Stimulated activated CD4-positive, alpha-beta T cell treated with anti-CD3 and anti-CD28 coated beads, TNF-alpha, amount 100 ng/mL, for 48 hours (primary cell): Measurements from ENCODE around the gene TSHZ3.

ENCODE experiments used
- DNase-seq, 3 donors: peaks; one replicate each; pipeline ENCODE4 v3.0.0-alpha.2; 2020; ENCODE audit warnings: low read depth in 3 of 3

The TSHZ3 gene

DNA sequence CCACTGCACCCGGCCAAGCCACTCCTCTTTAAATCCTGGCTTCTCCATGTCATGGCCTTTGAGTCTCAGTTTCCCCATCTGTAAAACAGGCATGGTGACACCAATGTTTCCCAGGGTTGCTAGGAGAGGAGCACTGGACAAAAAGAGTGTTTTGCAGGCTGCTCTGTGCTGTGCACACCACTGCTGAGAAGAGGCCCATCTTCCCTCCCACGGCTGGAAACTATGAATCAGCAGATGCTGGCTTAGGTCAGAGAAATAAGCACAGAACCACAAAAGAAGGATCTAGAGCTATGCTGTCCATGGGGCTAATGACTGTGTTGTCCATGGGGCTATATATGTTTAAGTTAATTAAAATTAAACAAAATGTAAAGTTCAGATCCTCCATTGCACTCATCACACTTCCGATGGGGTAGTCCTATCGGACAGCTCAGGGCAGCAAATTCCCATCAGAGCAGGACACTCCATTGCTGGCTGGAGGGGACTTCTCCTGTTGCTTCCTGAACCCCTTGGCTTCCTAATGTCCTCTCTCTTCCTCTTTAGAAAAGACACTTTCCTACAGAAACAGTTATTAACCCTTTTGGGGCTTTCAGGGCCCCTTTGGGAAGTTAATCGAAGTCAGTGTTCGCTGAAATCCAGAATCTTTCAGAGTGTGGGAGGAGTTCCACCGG, 37.1 kb downstream of the TSHZ3 start:
- DNase-seq = peak; percentile 29 to 47 (median 29)

DNA sequence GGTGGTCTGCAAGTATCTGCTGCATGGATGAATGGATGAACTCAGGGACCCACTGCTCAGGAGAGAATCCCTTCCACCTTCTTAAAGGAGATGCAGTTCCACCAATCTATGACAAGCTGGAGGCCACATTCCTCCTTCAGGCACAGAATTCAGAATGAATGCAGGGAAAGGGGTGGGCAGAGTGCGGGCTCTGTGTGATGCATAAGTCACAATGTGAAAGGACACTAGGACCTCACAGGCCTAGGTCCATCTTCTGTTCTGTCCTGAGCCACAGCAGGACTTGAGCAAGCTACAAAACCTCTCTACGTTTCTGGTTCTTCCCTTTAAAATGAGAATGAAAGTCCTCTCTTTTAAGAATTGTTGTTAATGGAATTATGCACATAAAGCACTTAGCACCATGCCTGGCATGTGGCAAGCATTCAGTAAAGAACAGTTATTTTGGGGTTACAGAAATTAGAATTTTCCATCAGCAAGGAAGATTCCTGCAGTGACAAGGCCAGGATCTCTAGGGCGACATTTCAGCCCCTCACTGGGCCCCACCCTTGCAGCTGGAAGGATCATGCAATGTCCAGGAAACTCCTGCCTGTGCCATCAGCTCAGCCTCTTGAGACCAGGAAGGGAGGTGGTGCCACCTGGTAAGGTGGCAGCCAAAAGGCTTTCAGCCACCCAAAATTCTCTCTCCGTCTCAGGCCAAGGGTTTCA, 38.7 kb downstream of the TSHZ3 start:
- no peak for DNase-seq

DNA sequence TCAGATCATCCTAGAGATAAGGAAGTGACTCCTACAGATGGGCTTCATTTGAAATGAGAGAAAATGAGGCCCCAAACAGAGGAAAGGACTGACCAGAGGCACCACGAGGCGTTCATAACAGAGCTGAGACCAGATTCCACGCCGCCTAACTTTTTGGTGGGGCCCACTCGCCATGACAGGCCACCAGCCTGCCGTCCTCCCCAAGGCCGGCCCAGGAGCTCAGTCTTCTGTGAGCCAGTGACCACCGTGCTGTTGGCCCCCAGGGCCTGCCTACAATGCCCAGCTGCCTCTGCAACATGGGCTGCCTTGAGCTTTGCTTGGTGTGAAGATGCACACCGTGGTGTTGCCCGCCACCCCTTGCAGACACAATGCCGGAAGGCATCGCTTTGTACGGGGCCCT, 40.5 kb downstream of the TSHZ3 start:
- no peak for DNase-seq

DNA sequence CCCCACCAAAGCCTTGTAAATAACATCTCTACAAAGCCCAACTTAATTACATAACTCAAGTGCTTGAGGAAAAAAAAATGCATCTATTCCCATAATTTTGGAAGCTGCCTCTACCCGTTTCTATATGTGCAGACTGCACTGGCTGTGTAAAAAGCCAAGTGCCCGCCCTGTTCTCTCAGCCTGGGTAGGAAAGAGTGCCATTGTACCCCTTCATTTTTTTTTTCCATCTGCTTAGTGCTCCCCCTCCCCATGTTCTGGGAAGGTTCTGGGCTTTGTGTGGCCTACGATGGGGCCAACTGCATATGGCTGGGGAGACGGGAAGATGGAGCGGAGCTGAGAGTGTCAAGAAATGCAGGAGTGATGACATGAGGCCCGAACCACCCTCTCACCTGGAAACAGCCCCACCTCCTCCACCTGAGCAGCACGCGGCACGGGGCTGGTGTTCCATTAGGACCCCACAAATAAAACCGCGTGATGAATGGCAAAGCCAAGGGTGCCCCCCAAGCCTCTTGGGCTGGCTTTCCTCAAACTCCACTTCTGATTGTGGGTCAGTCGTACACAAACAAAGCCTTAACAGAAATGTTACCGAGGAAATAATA, 42.1 kb downstream of the TSHZ3 start:
- no peak for DNase-seq

DNA sequence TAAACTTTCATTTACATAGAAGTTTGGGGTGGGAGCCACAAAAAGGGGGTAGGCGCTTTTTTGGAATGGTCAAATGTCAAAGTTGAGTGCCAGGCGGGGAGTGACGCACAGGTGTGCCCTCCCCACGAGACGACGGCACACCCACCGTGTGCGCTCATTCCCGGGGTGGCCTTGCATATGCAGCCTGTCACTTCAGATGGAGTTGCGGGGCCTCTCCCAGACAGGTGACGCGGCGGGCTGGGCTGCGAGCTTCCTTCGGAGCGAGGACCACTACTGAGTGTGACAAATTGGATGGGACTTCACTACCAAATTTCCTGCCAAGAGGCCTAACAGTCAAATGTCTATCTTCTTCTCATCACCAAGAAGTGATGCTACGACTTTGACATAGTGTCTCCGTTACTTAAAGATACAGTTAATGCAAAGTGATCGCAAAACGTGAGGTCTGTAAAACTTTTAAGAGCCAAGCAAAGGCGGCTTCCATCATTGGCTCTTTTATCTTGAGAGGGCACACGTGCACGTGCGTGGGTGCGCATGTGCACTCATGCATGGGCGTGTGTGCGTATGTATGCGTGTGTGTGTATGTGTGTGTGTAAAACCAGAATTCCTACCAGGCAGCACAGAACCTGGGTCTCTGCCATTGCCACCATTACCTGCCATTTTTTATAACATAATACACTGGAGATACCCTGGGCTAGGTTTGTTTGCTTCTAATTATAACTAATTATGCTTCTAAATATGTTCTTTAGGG, 43.1 kb downstream of the TSHZ3 start:
- no peak for DNase-seq

DNA sequence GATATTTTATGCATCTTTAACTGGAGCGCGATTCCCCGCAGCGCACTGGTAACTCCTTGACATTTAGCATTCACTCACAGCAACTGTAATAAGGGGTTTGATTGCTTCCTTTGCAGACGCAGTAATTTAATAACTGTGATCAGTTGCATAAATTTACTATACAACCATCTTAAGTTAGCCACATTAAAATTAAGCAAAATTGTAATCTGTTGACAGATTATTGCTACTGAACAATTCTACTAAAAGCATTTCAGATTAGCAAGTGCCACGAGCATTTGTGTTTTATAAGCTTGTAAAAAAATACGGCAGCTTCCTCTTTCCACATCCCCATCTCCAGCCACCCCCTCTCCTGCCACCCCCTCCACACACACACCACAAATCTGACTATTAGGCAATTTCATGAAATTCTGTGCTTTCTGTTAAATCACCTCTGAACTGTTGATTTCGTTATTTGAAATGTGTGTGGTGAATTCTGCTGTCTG, 44.4 kb downstream of the TSHZ3 start:
- DNase-seq = no peak

DNA sequence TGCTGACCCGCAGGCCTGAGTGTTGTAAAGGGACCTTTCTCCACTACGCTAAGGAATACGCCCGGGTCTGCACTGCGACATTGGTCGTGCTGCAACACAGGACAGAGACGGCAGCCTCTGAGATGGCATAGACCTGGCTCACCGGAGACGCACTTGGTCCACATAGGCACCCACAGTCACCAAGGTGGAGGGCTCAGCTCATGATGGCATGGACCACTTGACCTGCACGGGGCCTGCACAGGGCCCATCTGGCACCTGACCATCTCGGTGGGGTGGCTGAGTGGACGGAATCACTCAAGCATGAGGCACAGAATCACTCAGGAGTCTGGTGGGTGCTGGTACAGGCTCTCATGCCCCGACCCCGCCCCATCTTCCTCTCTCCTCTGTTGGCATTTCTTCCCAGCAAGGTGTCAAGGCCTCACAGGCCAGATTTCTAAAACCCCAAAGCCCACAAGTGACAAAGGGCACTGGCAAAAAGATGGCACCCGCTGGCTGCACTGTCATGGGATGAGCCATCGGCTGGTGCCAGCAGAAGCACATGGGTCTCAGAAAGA, 45.9 kb downstream of the TSHZ3 start:
- DNase-seq = no peak

DNA sequence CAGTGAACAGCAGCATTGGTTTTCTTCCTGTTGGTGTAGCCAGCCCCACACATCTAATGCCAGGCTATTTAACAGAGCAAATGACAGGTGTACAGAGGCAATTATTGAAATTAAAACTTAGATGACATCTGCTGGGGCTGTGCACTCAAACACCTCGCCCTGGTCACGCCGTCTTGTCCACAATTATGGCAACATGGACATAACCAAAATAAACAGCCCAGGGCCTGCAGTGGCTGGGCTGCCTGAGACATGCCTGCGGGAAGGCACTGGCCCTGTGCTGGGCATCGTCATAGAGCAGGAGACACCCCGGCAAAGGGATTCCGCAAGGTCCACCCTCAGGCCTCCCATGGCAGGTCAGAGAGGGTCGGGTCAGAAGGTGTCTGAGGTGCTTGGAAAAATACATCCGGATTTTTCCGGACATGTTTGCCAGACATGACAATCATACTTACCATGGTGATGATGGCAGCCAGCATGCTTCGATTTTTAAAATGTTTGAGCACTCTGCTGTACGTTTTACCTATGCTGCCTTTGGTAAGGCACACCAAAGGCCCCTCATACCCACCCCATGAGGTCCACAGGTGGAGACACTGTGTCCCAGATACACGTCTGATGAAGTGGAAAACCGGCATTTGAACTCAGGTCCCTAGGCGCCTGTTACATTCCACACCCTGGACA, 47.8 kb downstream of the TSHZ3 start:
- DNase-seq = no peak

DNA sequence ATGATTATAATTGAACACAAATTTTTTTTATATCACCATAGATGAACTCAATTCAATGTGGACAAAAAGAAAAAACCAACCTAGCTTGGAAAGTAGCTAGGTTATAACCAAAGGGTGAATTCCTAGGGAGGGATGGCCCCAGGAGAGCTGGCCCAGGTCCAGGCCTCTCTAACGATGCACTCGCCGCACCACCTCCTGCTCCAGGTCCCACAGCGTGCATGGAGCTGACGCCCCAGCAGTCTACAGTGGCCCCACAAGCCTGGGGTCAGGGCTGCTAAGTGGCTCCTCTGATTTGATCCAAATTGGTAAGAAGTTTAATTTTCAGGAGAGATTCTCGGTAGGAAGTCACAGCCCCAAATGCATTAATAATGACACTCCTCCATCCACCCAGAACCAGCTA, 48.8 kb downstream of the TSHZ3 start:
- DNase-seq = no peak

DNA sequence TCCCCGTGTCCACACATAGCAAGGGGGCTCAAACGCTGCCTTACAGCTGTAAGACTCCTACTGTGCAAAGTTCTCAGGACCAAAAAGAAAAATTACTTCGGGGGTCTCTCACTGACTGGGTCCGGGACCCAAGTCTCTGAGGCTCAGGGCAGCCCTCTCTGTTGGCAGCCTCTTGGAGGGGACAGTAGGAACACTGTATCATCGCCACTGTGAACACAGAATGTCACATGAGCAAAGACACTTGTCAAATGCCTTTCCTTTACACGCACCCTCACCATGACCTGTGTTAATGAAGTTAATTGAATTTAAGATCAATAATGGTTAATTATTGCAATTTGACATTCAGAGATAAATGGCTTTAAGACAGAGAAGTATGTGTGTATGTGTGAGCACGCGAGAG, 49.6 kb downstream of the TSHZ3 start:
- no peak for DNase-seq

DNA sequence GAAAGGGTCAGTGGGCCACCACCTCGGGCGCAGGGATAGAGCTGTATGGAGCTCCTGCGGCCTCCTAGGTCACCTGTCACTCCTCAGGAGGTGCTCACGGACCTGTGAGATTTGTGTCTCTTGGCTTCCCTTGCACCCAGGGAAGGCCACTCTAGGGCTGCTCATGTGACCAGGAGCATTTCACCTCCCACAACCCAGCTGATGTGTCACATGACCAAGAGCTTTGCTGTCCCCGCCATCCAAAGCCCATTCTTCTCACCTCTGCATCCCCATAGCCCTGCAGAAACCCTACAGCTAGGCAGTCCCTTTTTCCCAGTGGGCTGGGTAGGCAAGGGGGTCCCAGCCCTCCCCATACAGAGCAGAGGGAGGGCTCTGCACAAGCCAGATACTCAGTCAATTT, 51.2 kb downstream of the TSHZ3 start:
- no peak for DNase-seq

DNA sequence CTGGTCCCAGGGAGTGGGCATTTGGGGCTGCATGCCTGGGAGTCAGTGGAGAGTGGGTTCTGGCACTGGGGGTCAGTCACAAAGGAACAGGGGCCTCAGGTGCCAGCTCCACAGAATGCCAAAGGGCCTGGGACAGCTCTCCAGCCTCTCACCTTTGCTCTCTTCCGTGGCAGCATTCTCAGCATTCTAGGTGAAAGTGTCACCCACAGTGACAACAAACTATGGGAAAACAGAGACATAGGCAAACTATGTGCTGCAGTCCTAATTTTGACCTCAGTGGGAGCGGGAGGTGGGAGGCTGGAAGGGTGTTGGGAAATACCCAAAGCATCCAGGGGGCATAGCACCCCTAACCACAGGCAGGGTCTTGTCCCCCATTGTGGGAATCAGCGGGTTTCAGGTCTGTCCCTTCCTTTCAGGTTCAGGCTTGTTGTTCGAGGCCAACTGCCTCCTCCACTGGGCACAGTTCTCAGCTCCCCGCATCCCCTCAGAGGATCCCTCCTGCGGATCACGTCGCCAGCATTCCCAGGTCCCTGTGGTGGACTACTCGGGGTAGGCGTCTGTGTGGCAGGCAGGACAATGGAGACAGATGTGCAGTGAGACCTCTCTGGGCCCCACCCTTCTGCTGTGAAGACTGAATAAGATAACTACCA, 52.4 kb downstream of the TSHZ3 start:
- no peak for DNase-seq

DNA sequence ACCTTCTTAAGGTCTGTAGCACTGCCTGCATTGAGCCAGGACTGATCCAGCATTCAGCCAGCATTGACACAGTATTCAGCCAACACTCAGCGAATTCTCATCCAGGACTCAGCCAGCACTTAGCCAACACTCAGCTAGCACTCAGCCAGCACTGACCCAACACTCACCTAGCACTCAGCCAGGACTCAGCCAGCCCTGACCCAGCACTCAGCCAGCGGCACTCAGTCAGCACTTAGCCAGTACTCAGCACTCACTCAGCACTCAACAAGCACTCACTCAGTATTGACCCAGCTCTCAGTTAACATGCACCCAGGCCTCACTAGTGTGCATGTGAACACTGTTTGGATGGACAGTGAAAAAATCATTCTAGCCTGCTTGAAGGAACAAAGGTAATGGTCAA, 55.0 kb downstream of the TSHZ3 start:
- DNase-seq = no peak

DNA sequence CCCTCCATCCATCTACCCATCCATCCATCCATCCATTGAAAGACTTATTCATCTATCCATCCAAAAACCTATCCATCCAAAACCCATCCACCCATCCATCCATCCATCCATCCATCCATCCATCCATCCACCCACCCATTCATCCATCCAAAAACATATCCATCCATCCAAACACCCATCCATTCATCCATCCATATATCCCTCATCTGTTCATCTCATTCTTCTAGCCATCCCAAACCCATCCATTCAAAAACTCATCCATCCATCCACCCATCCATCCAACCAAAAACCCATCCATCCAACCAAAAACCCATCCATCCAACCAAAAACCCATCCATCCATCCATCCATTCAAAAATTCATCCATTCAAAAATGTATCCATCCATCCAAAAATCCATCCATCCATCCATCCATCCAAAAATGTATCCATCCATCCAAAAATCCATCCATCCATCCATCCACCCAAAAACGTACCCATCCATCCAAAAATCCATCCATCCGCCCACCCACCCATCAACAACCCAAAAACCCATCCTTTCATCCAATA, 56.5 kb downstream of the TSHZ3 start:
- DNase-seq = no peak

DNA sequence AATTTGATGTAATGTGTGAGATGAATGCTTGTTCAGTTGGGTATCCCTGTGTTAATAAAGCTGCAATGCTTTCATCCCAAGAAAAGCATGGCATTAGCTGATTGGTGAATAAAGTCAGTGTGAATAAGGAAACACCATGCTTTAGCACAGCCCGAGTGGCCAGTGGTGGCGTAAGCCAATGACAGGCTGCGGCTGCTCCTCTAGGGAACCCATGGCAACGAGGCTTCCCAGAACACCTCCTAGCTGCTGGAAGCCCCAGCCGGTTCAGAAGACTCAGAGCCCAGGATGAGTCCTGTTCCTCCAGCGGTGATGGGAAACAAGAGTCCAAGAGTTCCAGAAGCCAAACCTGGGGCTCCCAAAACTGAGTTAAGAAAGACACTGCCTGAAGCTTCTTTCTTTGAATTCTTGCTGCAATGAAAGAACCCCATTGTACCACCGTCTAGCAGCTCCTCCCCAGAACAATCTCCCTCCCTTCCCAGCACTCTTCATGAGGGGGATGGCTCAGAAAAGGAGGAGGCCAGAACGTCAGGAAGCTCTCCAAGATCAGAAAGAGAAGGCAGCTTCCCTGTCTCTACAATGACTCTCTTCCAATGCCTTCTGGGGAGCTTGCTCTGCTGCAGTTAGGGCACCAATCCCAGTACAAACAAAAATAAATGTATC, 58.2 kb downstream of the TSHZ3 start:
- no peak for DNase-seq

DNA sequence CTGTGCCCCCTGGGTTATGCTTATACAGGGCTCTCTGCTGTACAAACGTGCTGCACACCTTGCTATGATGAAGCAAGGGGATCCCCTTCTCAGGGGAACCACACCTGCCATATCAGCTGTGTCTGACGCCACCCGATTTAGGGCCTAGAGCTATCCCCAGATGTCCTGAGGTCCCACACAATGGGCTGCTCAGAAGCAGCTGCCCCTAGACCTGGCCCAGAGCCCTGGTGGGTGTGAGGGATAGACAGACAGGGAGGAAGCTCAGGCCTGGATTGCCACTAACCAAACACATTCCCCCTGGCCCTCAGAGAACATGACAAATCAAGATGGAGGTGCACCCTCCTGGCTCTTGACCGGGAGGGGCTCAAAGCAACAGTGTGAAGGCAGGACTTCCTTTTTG, 59.3 kb downstream of the TSHZ3 start:
- DNase-seq = no peak

DNA sequence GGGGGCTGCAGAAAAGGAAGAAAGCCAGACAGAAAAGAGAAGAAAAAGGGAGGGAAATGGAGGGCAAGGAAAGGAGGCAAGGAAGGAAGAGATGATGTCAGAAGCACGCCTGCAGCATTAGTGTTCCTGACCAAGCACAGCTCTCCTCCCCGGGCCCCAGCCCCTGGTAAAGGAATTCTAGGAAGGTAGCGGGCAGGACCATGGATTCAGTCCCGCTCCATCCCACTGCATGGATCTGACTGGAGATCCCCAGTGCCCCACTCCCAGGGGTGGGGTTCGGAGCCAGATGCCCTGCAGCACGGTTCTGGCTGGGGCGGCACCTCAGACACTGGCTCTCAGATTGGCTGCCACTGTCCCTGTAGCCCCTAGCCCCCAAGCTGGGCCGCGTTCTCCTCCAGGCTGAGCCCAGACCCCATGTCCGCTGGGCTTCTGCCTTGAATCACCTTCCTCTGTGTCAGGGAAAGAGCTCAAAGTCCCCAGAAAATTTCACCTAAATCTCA, 59.8 kb downstream of the TSHZ3 start:
- DNase-seq = no peak

DNA sequence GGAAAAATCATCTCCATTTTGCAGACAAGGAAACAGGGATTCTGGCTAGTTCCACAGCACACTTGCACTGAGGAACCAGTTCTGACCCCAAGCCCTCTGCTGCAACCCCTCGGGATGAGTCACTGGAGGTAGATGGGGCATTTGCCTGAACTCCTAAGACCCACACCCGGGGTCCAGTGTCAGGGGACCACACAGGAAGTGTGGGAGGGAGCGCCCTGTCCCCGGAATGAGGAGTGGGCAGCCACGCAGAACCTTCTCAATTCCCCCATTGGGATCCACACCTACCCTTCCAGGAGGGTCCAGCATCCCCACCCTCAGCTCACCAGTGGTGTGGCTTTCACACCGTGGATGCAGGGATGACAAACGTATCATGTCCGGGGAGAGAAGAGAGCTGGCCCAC, 62.7 kb downstream of the TSHZ3 start:
- no peak for DNase-seq

DNA sequence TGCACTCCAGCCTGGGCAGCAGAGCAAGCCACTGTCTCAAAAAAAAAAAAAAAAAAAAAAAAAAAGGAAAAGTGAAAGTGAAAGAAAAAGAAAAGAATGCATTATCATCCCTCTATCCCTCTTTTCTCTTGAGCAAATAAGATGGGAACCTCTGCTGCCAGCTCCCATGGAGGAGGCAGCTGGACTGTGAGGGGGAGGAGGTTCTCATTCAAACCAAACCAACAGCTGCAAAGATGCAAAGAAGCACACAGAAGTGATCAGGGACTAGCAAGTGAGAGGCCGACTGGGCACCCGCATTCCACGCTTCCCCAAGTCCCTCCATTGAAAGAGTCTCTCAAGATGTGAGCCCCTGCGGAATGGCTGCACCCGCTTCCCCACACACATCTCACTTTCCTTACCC, 63.5 kb downstream of the TSHZ3 start:
- DNase-seq = no peak

DNA sequence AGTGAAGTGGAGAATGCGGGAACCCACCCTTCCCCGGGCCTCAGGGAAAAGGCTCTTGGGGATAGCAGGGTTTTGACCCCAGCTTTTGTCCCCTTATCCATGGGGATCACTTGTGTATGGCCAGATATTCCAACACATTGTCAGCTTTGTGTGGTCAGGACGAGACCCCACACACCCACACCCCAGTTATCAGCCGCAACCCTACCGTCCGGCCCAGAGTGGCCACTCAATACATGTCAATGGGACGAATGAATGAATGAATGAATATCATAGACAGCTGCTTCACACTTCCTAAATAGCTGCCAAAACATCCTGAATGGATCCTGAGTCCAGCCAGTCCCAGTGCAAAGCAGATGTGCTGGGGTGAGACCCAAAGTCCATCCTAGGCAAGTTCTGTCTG, 64.6 kb downstream of the TSHZ3 start:
- DNase-seq = no peak
